WTC11 (cell line): Measurements from ENCODE around the gene CSRP3. TPM values are rescaled to one million over a fixed set of nuclear protein-coding genes. Genes with fewer than 3 reads are reported as not detected.

Source experiments
- ATAC-seq: fragments of 200-7000 bp; cut with Tn5 transposase; 2 replicates; pipeline ENCODE4 v1.10.0; 2021; ENCODE audit warnings: mild to moderate bottlenecking, moderate library complexity
- CTCF ChIA-PET: fragments of 300-600 bp; sonication (Branson Sonifier 250); formaldehyde crosslinking; loops from one replicate; lab custom pipeline; 2021; ENCODE audit warnings: antibody characterized with exemption; lab: Charles Lee
- POLR2A ChIA-PET: fragments of 350-600 bp; sonication (Branson Sonifier 250); formaldehyde crosslinking; loops from one replicate; lab custom pipeline; 2021; ENCODE audit warnings: antibody characterized with exemption; lab: Charles Lee
- DNase-seq: peaks from one replicate; pipeline ENCODE4 v3.0.0; 2021; ENCODE audit warnings: low spot score
- H3K27ac Mint-ChIP-seq: 2 replicates; pipeline ENCODE4 v1.8.0; 2021; ENCODE audit warnings: mixed read lengths
- H3K27me3 Mint-ChIP-seq: 2 replicates; pipeline ENCODE4 v1.8.0; 2021; ENCODE audit warnings: low read depth, mild to moderate bottlenecking, moderate library complexity, mixed read lengths
- H3K36me3 Mint-ChIP-seq: 2 replicates; pipeline ENCODE4 v1.8.0; 2021; ENCODE audit warnings: mixed read lengths
- H3K4me1 Mint-ChIP-seq: 2 replicates; pipeline ENCODE4 v1.8.0; 2022; ENCODE audit warnings: mixed read lengths
- H3K4me3 Mint-ChIP-seq: 2 replicates; pipeline ENCODE4 v1.8.0; 2021; ENCODE audit warnings: mild to moderate bottlenecking, moderate library complexity, mixed read lengths
- H3K9me3 Mint-ChIP-seq: 2 replicates; pipeline ENCODE4 v1.8.0; 2021; ENCODE audit warnings: mixed read lengths
- AR ChIP-seq: fragments of 250-450 bp; sonication (Bioruptor Pico); IDR thresholded peaks from 2 replicates; pipeline ENCODE4 v1.9.0; 2021; ENCODE audit warnings: mild to moderate bottlenecking
- E2F1 ChIP-seq: sonication (generic); formaldehyde crosslinking; IDR thresholded peaks from 2 replicates; pipeline ENCODE4 v1.8.0; 2022; ENCODE audit warnings: mild to moderate bottlenecking, missing genetic modification reagents
- E2F5 ChIP-seq: sonication (generic); formaldehyde crosslinking; IDR thresholded peaks from 2 replicates; pipeline ENCODE4 v1.8.1; 2022; ENCODE audit warnings: mild to moderate bottlenecking, moderate library complexity, missing genetic modification reagents
- GABPB1 ChIP-seq: sonication (generic); formaldehyde crosslinking; IDR thresholded peaks from 2 replicates; pipeline ENCODE4 v1.8.1; 2023; ENCODE audit warnings: mild to moderate bottlenecking, missing genetic modification reagents
- JAZF1 ChIP-seq: fragments of 250-450 bp; sonication (Bioruptor Pico); IDR thresholded peaks from 2 replicates; pipeline ENCODE4 v1.9.0; 2021; ENCODE audit warnings: moderate library complexity, mild to moderate bottlenecking, inconsistent platforms
- MYBL2 ChIP-seq: sonication (generic); formaldehyde crosslinking; IDR thresholded peaks from 2 replicates; pipeline ENCODE4 v1.8.1; 2023; ENCODE audit warnings: mild to moderate bottlenecking, moderate library complexity, missing genetic modification reagents
- NFE2L1 ChIP-seq: sonication (generic); formaldehyde crosslinking; IDR thresholded peaks from 2 replicates; pipeline ENCODE4 v1.8.1; 2023; ENCODE audit warnings: missing genetic modification reagents
- NFYB ChIP-seq: sonication (generic); formaldehyde crosslinking; conservative IDR thresholded peaks from 2 replicates; pipeline ENCODE4 v1.8.0; 2022; ENCODE audit warnings: low read depth, missing genetic modification reagents
- PRDM15 ChIP-seq: sonication (generic); formaldehyde crosslinking; IDR thresholded peaks from 2 replicates; pipeline ENCODE4 v1.8.0; 2022; ENCODE audit warnings: missing genetic modification reagents
- PREB ChIP-seq: sonication (generic); formaldehyde crosslinking; IDR thresholded peaks from 2 replicates; pipeline ENCODE4 v1.8.1; 2022; ENCODE audit warnings: mild to moderate bottlenecking, missing genetic modification reagents, moderate library complexity, borderline replicate concordance
- RELA ChIP-seq: sonication (generic); formaldehyde crosslinking; IDR thresholded peaks from 2 replicates; pipeline ENCODE4 v1.8.1; 2022; ENCODE audit warnings: missing genetic modification reagents, mild to moderate bottlenecking, borderline replicate concordance
- RORB ChIP-seq: fragments of 250-450 bp; sonication (Bioruptor Pico); IDR thresholded peaks from 2 replicates; pipeline ENCODE4 v1.9.0; 2021; ENCODE audit warnings: mild to moderate bottlenecking
- SMAD4 ChIP-seq: sonication (generic); formaldehyde crosslinking; IDR thresholded peaks from 2 replicates; pipeline ENCODE4 v1.8.0; 2022; ENCODE audit warnings: mild to moderate bottlenecking, missing genetic modification reagents
- ZNF263 ChIP-seq: sonication (generic); formaldehyde crosslinking; IDR thresholded peaks from 2 replicates; pipeline ENCODE4 v1.8.1; 2022; ENCODE audit warnings: low read depth, mild to moderate bottlenecking, moderate library complexity, missing genetic modification reagents
- ZNF532 ChIP-seq: fragments of 250-450 bp; sonication (Bioruptor Pico); IDR thresholded peaks from 2 replicates; pipeline ENCODE4 v1.9.0; 2021; ENCODE audit warnings: mild to moderate bottlenecking, borderline replicate concordance
- ZSCAN18 ChIP-seq: fragments of 250-450 bp; sonication (Bioruptor Pico); IDR thresholded peaks from 2 replicates; pipeline ENCODE4 v2.1.2; 2022; ENCODE audit warnings: mild to moderate bottlenecking, moderate library complexity
- total RNA-seq: library from RNA; stranded (reverse); gene quantifications from 3 replicates; pipeline ENCODE4 v1.2.3, GENCODE V29; 2021

CSRP3 gene
- total RNA-seq, 1 experiment from 2014 or later: not detected

- ATAC-seq: no peak
- CTCF ChIA-PET: no interaction called here
- TF ChIP-seq PREB (no peak), RELA (CRISPR knock-in tag) (no peak), AR (CRISPR knock-in tag) (no peak), ZSCAN18 (CRISPR knock-in tag) (no peak), SMAD4 (CRISPR knock-in tag) (no peak), E2F5 (CRISPR knock-in tag) (no peak), JAZF1 (CRISPR knock-in tag) (no peak), MYBL2 (CRISPR knock-in tag) (no peak), ZNF263 (no peak)
- DNase-seq: no peak
- peaks cover 8% of the 10 kb centered on the region for H3K9me3 Mint-ChIP-seq
- H3K4me1 Mint-ChIP-seq: peaks cover 15% of the 10 kb centered on the region
- no peak overlapping the region for H3K4me3 Mint-ChIP-seq
- H3K36me3 Mint-ChIP-seq: no peaks in the 10 kb centered on the region
- POLR2A ChIA-PET: no interaction called here
- H3K27ac Mint-ChIP-seq: no peak overlapping the region
- H3K27me3 Mint-ChIP-seq: no peaks in the 10 kb centered on the region; the same call in 1 of the 2 replicates
These were observed 3.1 kb upstream of the CSRP3 start for GRCh38 chr11:19204836-19205235.

- H3K4me3 Mint-ChIP-seq: no peak overlapping the region
- no peaks in the 10 kb centered on the region for H3K36me3 Mint-ChIP-seq
- no peak overlapping the region for H3K27ac Mint-ChIP-seq
- DNase-seq (no peak), ATAC-seq (no peak)
- CTCF ChIA-PET: no interaction called here
- no peaks in the 10 kb centered on the region for H3K4me1 Mint-ChIP-seq
- POLR2A ChIA-PET: no interaction called here
- peaks cover 8% of the 10 kb centered on the region for H3K9me3 Mint-ChIP-seq
- TF ChIP-seq NFE2L1 (CRISPR knock-in tag) (no peak), RORB (CRISPR knock-in tag) (no peak), E2F1 (CRISPR knock-in tag) (no peak), SMAD4 (CRISPR knock-in tag) (no peak), GABPB1 (CRISPR knock-in tag) (no peak)
- no peaks in the 10 kb centered on the region for H3K27me3 Mint-ChIP-seq
These were observed 1.2 kb downstream of the CSRP3 start for GRCh38 chr11:19200410-19201201.

GRCh38 chr11:19199771-19200170 lies 2.0 kb downstream of the CSRP3 start:
- POLR2A ChIA-PET: no interaction called here
- CTCF ChIA-PET: interaction anchor here (1.1 kb wide), 1 partner anchor 80 kb away, joined by 3 read pairs; no protein-coding TSS in a partner anchor
- DNase-seq: no peak
- H3K27me3 Mint-ChIP-seq: no peaks in the 10 kb centered on the region
- no peak overlapping the region for H3K4me3 Mint-ChIP-seq
- peaks cover 8% of the 10 kb centered on the region for H3K9me3 Mint-ChIP-seq
- no peaks in the 10 kb centered on the region for H3K36me3 Mint-ChIP-seq
- H3K27ac Mint-ChIP-seq: no peak overlapping the region
- H3K4me1 Mint-ChIP-seq: no peaks in the 10 kb centered on the region
- ATAC-seq: no peak
- TF ChIP-seq ZNF532 (CRISPR knock-in tag) (no peak), PRDM15 (CRISPR knock-in tag) (no peak), NFYB (CRISPR knock-in tag) (no peak)
